SK-N-SH (cell line): ENCODE data around the gene CACNG4.

Source experiments
- CTCF ChIP-seq: fragments of 200-600 bp; sonication (generic); IDR thresholded peaks from 2 replicates; pipeline ENCODE4 v1.6.1; 2017; ENCODE audit warnings: antibody characterized with exemption, mild to moderate bottlenecking, moderate library complexity
- FOSL2 ChIP-seq: IDR thresholded peaks from 2 replicates; pipeline ENCODE4 v1.4.0; 2012; ENCODE audit warnings: low read depth, mild to moderate bottlenecking, moderate library complexity, borderline replicate concordance
- IRF3 ChIP-seq: fragments of 150-350 bp; IDR thresholded peaks from 2 replicates; pipeline ENCODE4 v1.6.1; 2016; ENCODE audit warnings: mild to moderate bottlenecking, low read depth, low read length
- MAX ChIP-seq: IDR thresholded peaks from 2 replicates; pipeline ENCODE4 v1.4.0; 2012; ENCODE audit warnings: low read depth
- MXI1 ChIP-seq: IDR thresholded peaks from 2 replicates; pipeline ENCODE4 v1.6.1; 2012; ENCODE audit warnings: mild to moderate bottlenecking, low read depth, low read length, improper control_type of control experiment
- POLR2AphosphoS5 ChIP-seq: IDR thresholded peaks from 2 replicates; pipeline ENCODE4 v1.6.1; 2012; ENCODE audit warnings: low read depth, low read length
- YY1 ChIP-seq: IDR thresholded peaks from 2 replicates; pipeline ENCODE4 v1.4.0; 2012; ENCODE audit warnings: low read depth, mild to moderate bottlenecking

GRCh38 chr17:66955821-66956220 is 8.7 kb upstream of the CACNG4 start:
- TF ChIP-seq CTCF (no peak), MAX (no peak), FOSL2 (no peak), IRF3 (no peak), MXI1 (no peak), YY1 (no peak), POLR2AphosphoS5 (no peak)
